MM.1S (cell line): ENCODE data around the gene PSMB10.

Experiments
- EZH2 ChIP-seq: fragments of 300-600 bp; sonication (generic); optimal IDR thresholded peaks from 2 replicates; pipeline ENCODE3; 2017; ENCODE audit warnings: low read depth, mild to moderate bottlenecking, antibody characterized with exemption, low read length, mixed read lengths
- EZH2phosphoT487 ChIP-seq: fragments of 300-600 bp; sonication (generic); IDR thresholded peaks from 2 replicates; pipeline ENCODE4 v1.6.1; 2018; ENCODE audit warnings: antibody characterized with exemption, low read length
- TF ChIP-seq, protein P1 (sequence below): fragments of 300-600 bp; sonication (generic); IDR thresholded peaks from 2 replicates; pipeline ENCODE4 v1.5.1; 2016; ENCODE audit warnings: antibody characterized with exemption, low read length, mixed read lengths

DNA sequence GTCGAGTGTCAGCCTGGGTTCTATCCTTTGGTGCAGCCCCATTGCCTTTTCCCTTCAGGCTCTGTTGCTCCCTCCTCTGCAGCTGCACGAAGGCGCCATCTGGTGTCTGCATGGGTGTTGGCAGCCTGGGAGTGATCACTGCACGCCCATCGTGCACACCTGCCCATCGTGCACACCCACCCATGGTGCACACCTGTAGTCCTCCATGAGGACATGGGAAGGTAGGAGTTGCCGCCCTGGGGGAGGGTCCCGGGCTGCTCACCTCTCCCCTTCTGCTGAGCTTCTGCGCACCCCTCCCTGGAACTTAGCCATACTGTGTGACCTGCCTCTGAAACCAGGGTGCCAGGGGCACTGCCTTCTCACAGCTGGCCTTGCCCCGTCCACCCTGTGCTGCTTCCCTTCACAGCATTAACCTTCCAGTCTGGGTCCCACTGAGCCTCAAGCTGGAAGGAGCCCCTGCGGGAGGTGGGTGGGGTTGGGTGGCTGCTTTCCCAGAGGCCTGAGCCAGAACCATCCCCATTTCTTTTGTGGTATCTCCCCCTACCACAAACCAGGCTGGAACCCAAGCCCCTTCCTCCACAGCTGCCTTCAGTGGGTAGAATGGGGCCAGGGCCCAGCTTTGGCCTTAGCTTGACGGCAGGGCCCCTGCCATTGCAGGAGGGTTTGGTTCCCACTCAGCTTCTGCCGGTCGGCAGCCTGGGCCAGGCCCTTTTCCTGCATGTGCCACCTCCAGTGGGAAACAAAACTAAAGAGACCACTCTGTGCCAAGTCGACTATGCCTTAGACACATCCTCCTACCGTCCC is 7.9 kb downstream of the PSMB10 start:
- TF ChIP-seq, protein P1, sequence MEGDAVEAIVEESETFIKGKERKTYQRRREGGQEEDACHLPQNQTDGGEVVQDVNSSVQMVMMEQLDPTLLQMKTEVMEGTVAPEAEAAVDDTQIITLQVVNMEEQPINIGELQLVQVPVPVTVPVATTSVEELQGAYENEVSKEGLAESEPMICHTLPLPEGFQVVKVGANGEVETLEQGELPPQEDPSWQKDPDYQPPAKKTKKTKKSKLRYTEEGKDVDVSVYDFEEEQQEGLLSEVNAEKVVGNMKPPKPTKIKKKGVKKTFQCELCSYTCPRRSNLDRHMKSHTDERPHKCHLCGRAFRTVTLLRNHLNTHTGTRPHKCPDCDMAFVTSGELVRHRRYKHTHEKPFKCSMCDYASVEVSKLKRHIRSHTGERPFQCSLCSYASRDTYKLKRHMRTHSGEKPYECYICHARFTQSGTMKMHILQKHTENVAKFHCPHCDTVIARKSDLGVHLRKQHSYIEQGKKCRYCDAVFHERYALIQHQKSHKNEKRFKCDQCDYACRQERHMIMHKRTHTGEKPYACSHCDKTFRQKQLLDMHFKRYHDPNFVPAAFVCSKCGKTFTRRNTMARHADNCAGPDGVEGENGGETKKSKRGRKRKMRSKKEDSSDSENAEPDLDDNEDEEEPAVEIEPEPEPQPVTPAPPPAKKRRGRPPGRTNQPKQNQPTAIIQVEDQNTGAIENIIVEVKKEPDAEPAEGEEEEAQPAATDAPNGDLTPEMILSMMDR: peak; percentile 94
- TF ChIP-seq EZH2 (no peak), EZH2phosphoT487 (no peak)
